ENCODE measurements around the gene BACH2.

- TF ChIP-seq EZH2phosphoT487 (IDR thresholded peaks at IDR 0.05; ENCODE audit: insufficient read depth, low read depth) (no peak), EZH2 (IDR thresholded peaks at IDR 0.05; ENCODE audit: insufficient read depth, poor library complexity, severe bottlenecking) (no peak)
These were observed 79.0 kb downstream of the BACH2 start for GRCh38 chr6:90217506-90218127.

Measured in GM23248 (cell line).